ENCODE results near the gene ANKRD34A. TPM values are rescaled to one million over a fixed set of nuclear protein-coding genes. Genes with fewer than 3 reads are reported as not detected.

Gene ANKRD34A
- total RNA-seq, 1 experiment from 2014 or later: 2.8 TPM

GRCh38 chr1:145918992-145919939 is 45.1 kb downstream of the ANKRD34A start:
- Histone ChIP-seq H3F3A (ENCODE audit: low read length, unreplicated experiment) (peaks cover 18% of the 10 kb centered on the region), H3K27me3 (ENCODE audit: low read length) (no peaks in the 10 kb centered on the region), H3K4me3 (ENCODE audit: low read length) (peak overlapping the region; percentile 81), H3K9me3 (ENCODE audit: low read length) (no peaks in the 10 kb centered on the region), H3K9me2 (replicated peaks; ENCODE audit: low read length) (no peaks in the 10 kb centered on the region), H2AFZ (ENCODE audit: low read length) (peak overlapping the region; percentile 77), H3K27ac (ENCODE audit: low read length) (peak overlapping the region; percentile 72), H3K4me1 (ENCODE audit: insufficient read depth, low read length) (peaks cover 24% of the 10 kb centered on the region), H4K20me1 (ENCODE audit: low read length) (no peaks in the 10 kb centered on the region), H3K79me2 (ENCODE audit: low read length) (peaks cover 15% of the 10 kb centered on the region), H3K4me2 (ENCODE audit: low read length) (peak overlapping the region; percentile 99), H3K9ac (ENCODE audit: low read length) (peak overlapping the region; percentile 81), H3K36me3 (ENCODE audit: low read depth, low read length) (peaks cover 8% of the 10 kb centered on the region)
- intact Hi-C loops (cut with micrococcal nuclease): loop anchor here (1.0 to 5.0 kb wide), 4 partner anchors 8 to 60 kb away; partner anchors contain the start of genes LIX1L, PIAS3 and RBM8A
- peak; percentile 82 for DNase-seq
- peak; percentile 82 for ATAC-seq
- ChIA-PET POLR2A (ENCODE audit: unreplicated experiment) (interaction anchor here (0.5 to 1.0 kb wide), 6 partner anchors 27 to 90 kb away, joined by 3 to 7 read pairs (median 4); partner anchors contain the start of gene NUDT17), CTCF (interaction anchor here (0.6 to 1.4 kb wide), 2 partner anchors 27 to 43 kb away, joined by 3 to 6 read pairs; no protein-coding TSS in a partner anchor)
- TSS peak; percentile 73 for BruUV-seq (replicated peaks)
- TF ChIP-seq EZH2 (IDR thresholded peaks at IDR 0.05; ENCODE audit: low read length, unreplicated experiment): no peak
- TF ChIP-seq CTCF (conservative IDR thresholded peaks at IDR 0.05; ENCODE audit: low read depth, low read length): no peak
- TF ChIP-seq EZH2phosphoT487 (IDR thresholded peaks at IDR 0.05; ENCODE audit: borderline replicate concordance, low read length): no peak

- Histone ChIP-seq H2AFZ (ENCODE audit: low read length) (peak within 1 kb of the TSS; percentile 77), H3K4me1 (ENCODE audit: insufficient read depth, low read length) (peaks cover 24% of the 10 kb centered on the region), H3K4me2 (ENCODE audit: low read length) (peak within 1 kb of the TSS; percentile 99), H3K9ac (ENCODE audit: low read length) (peak within 1 kb of the TSS; percentile 81), H4K20me1 (ENCODE audit: low read length) (no peaks in the 10 kb centered on the region), H3K27me3 (ENCODE audit: low read length) (no peaks in the 10 kb centered on the region), H3K9me3 (ENCODE audit: low read length) (no peaks in the 10 kb centered on the region), H3K9me2 (replicated peaks; ENCODE audit: low read length) (no peaks in the 10 kb centered on the region), H3K36me3 (ENCODE audit: low read depth, low read length) (peaks cover 7% of the 10 kb centered on the region), H3F3A (ENCODE audit: low read length, unreplicated experiment) (peaks cover 18% of the 10 kb centered on the region), H3K79me2 (ENCODE audit: low read length) (peaks cover 15% of the 10 kb centered on the region), H3K27ac (ENCODE audit: low read length) (peak within 1 kb of the TSS; percentile 72), H3K4me3 (ENCODE audit: low read length) (peak within 1 kb of the TSS; percentile 81)
- POLR2A ChIA-PET (ENCODE audit: unreplicated experiment): interaction anchor here (0.5 to 1.0 kb wide), 3 partner anchors 27 to 91 kb away, joined by 3 to 6 read pairs (median 4); no protein-coding TSS in a partner anchor
- BruUV-seq (replicated peaks): TSS peak; percentile 27
- DNase-seq (peak; percentile 86), ATAC-seq (peak; percentile 79)
- intact Hi-C loops (cut with micrococcal nuclease): loop anchor here (2.0 to 5.0 kb wide), 2 partner anchors 39 to 60 kb away; partner anchors contain the start of genes LIX1L and PIAS3
- CTCF ChIA-PET: interaction anchor here (0.6 to 1.4 kb wide), 2 partner anchors 26 to 44 kb away, joined by 3 to 6 read pairs; no protein-coding TSS in a partner anchor
- TF ChIP-seq EZH2phosphoT487 (IDR thresholded peaks at IDR 0.05; ENCODE audit: borderline replicate concordance, low read length) (no peak), EZH2 (IDR thresholded peaks at IDR 0.05; ENCODE audit: low read length, unreplicated experiment) (no peak), CTCF (conservative IDR thresholded peaks at IDR 0.05; ENCODE audit: low read depth, low read length) (no peak)
These were observed 46.0 kb downstream of the ANKRD34A start, which contains the start of gene PEX11B for GRCh38 chr1:145918144-145918991. TSS of gene PEX11B (minus strand) at chr1:145918717. CDS start at chr1:145918688, 29 bp downstream.
